Nephron progenitor cell (in vitro differentiated cells): Measurements from ENCODE around the gene MRPL12.

Experiments
- DNase-seq: peaks from one replicate; pipeline ENCODE4 v3.0.0; 2021
- H3K27ac Mint-ChIP-seq: 2 replicates; pipeline ENCODE4 v1.8.0; 2021; ENCODE audit warnings: mild to moderate bottlenecking, moderate library complexity, mixed read lengths
- H3K27me3 Mint-ChIP-seq: 2 replicates; pipeline ENCODE4 v1.8.0; 2021; ENCODE audit warnings: mild to moderate bottlenecking, low read depth, mixed read lengths; ENCODE audit not compliant: poor library complexity
- H3K36me3 Mint-ChIP-seq: 2 replicates; pipeline ENCODE4 v1.8.0; 2021; ENCODE audit warnings: low read depth, mixed read lengths
- H3K4me1 Mint-ChIP-seq: 2 replicates; pipeline ENCODE4 v1.8.0; 2021; ENCODE audit warnings: mixed read lengths
- H3K4me3 Mint-ChIP-seq: 2 replicates; pipeline ENCODE4 v1.8.0; 2021; ENCODE audit warnings: mild to moderate bottlenecking, moderate library complexity, mixed read lengths
- H3K9me3 Mint-ChIP-seq: 2 replicates; pipeline ENCODE4 v1.8.0; 2021; ENCODE audit warnings: mild to moderate bottlenecking, moderate library complexity, mixed read lengths
- CTCF ChIP-seq: fragments of 200-600 bp; sonication (generic); IDR thresholded peaks from 2 replicates; pipeline ENCODE4 v1.5.0; 2021; ENCODE audit warnings: antibody characterized with exemption

The MRPL12 gene

GRCh38 chr17:81720267-81721071 is 17.3 kb downstream of the MRPL12 start:
- Mint-ChIP-seq H3K27ac (no peak overlapping the region), H3K36me3 (no peaks in the 10 kb centered on the region), H3K4me1 (peaks cover 17% of the 10 kb centered on the region), H3K9me3 (no peaks in the 10 kb centered on the region), H3K4me3 (no peak overlapping the region), H3K27me3 (peaks cover 6% of the 10 kb centered on the region)
- no peak for TF ChIP-seq CTCF
- no peak for DNase-seq

- H3K27me3 Mint-ChIP-seq = peaks cover 11% of the 10 kb centered on the region
- H3K9me3 Mint-ChIP-seq = no peaks in the 10 kb centered on the region
- H3K4me1 Mint-ChIP-seq = peaks cover 17% of the 10 kb centered on the region
- no peaks in the 10 kb centered on the region for H3K36me3 Mint-ChIP-seq
- no peak for TF ChIP-seq CTCF
- no peak for DNase-seq
- no peak overlapping the region for H3K27ac Mint-ChIP-seq
- no peak overlapping the region for H3K4me3 Mint-ChIP-seq
Measured at GRCh38 chr17:81722184-81723120, 19.3 kb downstream of the MRPL12 start.

GRCh38 chr17:81723651-81724209 is 20.6 kb downstream of the MRPL12 start:
- no peak for DNase-seq
- H3K4me3 Mint-ChIP-seq = no peak overlapping the region

GRCh38 chr17:81725439-81725838 is 22.3 kb downstream of the MRPL12 start:
- TF ChIP-seq CTCF = no peak
- Mint-ChIP-seq H3K9me3 (no peaks in the 10 kb centered on the region), H3K36me3 (no peaks in the 10 kb centered on the region), H3K27ac (no peak overlapping the region), H3K27me3 (peaks cover 16% of the 10 kb centered on the region), H3K4me3 (no peak overlapping the region), H3K4me1 (peaks cover 17% of the 10 kb centered on the region)
- no peak for DNase-seq

More at GRCh38 chr17:81723651-81724209, 20.6 kb downstream of the MRPL12 start:
- Mint-ChIP-seq H3K9me3 (no peaks in the 10 kb centered on the region), H3K27ac (no peak overlapping the region), H3K36me3 (no peaks in the 10 kb centered on the region), H3K27me3 (peaks cover 12% of the 10 kb centered on the region), H3K4me1 (peaks cover 17% of the 10 kb centered on the region)
- no peak for TF ChIP-seq CTCF

GRCh38 chr17:81726004-81726403 is 22.8 kb downstream of the MRPL12 start:
- H3K36me3 Mint-ChIP-seq = no peaks in the 10 kb centered on the region
- no peaks in the 10 kb centered on the region for H3K9me3 Mint-ChIP-seq
- peaks cover 20% of the 10 kb centered on the region for H3K27me3 Mint-ChIP-seq
- H3K4me3 Mint-ChIP-seq = no peak overlapping the region
- peaks cover 19% of the 10 kb centered on the region for H3K4me1 Mint-ChIP-seq
- TF ChIP-seq CTCF = no peak
- peak overlapping the region; percentile 61 for H3K27ac Mint-ChIP-seq
- DNase-seq = no peak
